Fibroblast of lung (primary cell): ENCODE results near the gene UIMC1. TPM values are rescaled to one million over a fixed set of nuclear protein-coding genes. Genes with fewer than 3 reads are reported as not detected.

Experiments used
- DNase-seq, 2 donors: peaks; one replicate each; pipeline versions ENCODE4 v3.0.0 to v3.0.0-alpha.2; 2010; ENCODE audit warnings: low read depth in 2 of 2
- H2AFZ ChIP-seq: 2 replicates; pipeline ENCODE4 v1.5.1; 2012; ENCODE audit warnings: low read length, control low read depth, inconsistent platforms
- H3K27ac ChIP-seq: 2 replicates; pipeline ENCODE4 v1.5.1; 2011; ENCODE audit warnings: low read length, control low read depth; ENCODE audit not compliant: insufficient read depth
- H3K27me3 ChIP-seq: 2 replicates; pipeline ENCODE4 v1.5.1; 2011; ENCODE audit warnings: mild to moderate bottlenecking, low read length; ENCODE audit not compliant: control insufficient read depth, insufficient read depth
- H3K36me3 ChIP-seq: 2 replicates; pipeline ENCODE4 v1.5.1; 2011; ENCODE audit warnings: low read length; ENCODE audit not compliant: control insufficient read depth, insufficient read depth
- H3K4me1 ChIP-seq: 2 replicates; pipeline ENCODE4 v1.5.1; 2011; ENCODE audit warnings: low read length; ENCODE audit not compliant: control insufficient read depth, insufficient read depth; ENCODE audit errors: extremely low read depth
- H3K4me2 ChIP-seq: 2 replicates; pipeline ENCODE4 v1.5.1; 2011; ENCODE audit warnings: low read length, control low read depth; ENCODE audit not compliant: insufficient read depth; ENCODE audit errors: extremely low read depth
- H3K4me3 ChIP-seq, 4 experiments: fragments of 200-600 bp in 1 of 4; sonication (generic) in 1 of 4; replicated peaks in 1 of 4; 2 replicates each; pipeline ENCODE4 v1.5.1; 2011 to 2016; ENCODE audit warnings: low read length in 4 of 4, low read depth in 3 of 4, mild to moderate bottlenecking in 3 of 4, control low read depth in 2 of 4, inconsistent platforms in 1 of 4, mixed read lengths in 1 of 4; ENCODE audit not compliant: insufficient read depth in 1 of 4; ENCODE audit errors: control extremely low read depth in 1 of 4
- H3K79me2 ChIP-seq: 2 replicates; pipeline ENCODE4 v1.5.1; 2012; ENCODE audit warnings: mild to moderate bottlenecking, low read length, inconsistent platforms; ENCODE audit not compliant: control insufficient read depth, insufficient read depth
- H3K9ac ChIP-seq: 2 replicates; pipeline ENCODE4 v1.5.1; 2011; ENCODE audit warnings: mild to moderate bottlenecking, low read length, control low read depth; ENCODE audit not compliant: insufficient read depth
- H3K9me3 ChIP-seq: 2 replicates; pipeline ENCODE4 v1.5.1; 2012; ENCODE audit warnings: low read depth, low read length; ENCODE audit not compliant: control insufficient read depth, insufficient read depth
- H4K20me1 ChIP-seq: 2 replicates; pipeline ENCODE4 v1.5.1; 2011; ENCODE audit warnings: low read length; ENCODE audit not compliant: control insufficient read depth, insufficient read depth; ENCODE audit errors: extremely low read depth
- CTCF ChIP-seq, 2 donors: IDR thresholded peaks in 1 of 2; conservative IDR thresholded peaks in 1 of 2; 1 replicate in 1 of 2; 2 replicates in 1 of 2; pipeline ENCODE4 v1.5.1; 2011 to 2012; ENCODE audit warnings: low read length in 2 of 2, control low read depth in 1 of 2, inconsistent platforms in 1 of 2, low read depth in 1 of 2, mild to moderate bottlenecking in 1 of 2
- EZH2 ChIP-seq: IDR thresholded peaks from 2 replicates; pipeline ENCODE4 v1.5.1; 2012; ENCODE audit warnings: low read length, control low read depth, mild to moderate bottlenecking; ENCODE audit errors: missing control alignments
- polyA plus RNA-seq, 2 donors: library from polyadenylated mRNA; depleted of rRNA in 1 of 2; stranded (reverse) in 1 of 2; unstranded in 1 of 2; fragments of >200 nt; gene quantifications; 2 replicates each; pipeline ENCODE4 v1.2.1, GENCODE V29; 2011 to 2012; ENCODE audit warnings: missing spikeins in 1 of 2
- total RNA-seq: library from RNA; depleted of rRNA; stranded (reverse); fragments of >200 nt; gene quantifications from 2 replicates; pipeline ENCODE4 v1.2.1, GENCODE V29; 2014

The UIMC1 gene
- total and polyA plus RNA-seq, 2 donors (not counting 1 experiment from before 2014, with no cell fraction given) = 19.4 to 36.7 TPM

- TF ChIP-seq EZH2 (no peak), CTCF (conservative IDR thresholded peaks at IDR 0.05 in 1 of 2, IDR thresholded peaks at IDR 0.05 in 1 of 2; ENCODE audit: low read depth in 1 of 2, low read length in 2 of 2) (peak in 1 of 2 donors; percentile 34)
- Histone ChIP-seq H3K9ac (no peak overlapping the region), H3K9me3 (no peaks in the 10 kb centered on the region)
Measured at GRCh38 chr5:176870110-176870591, 136.4 kb downstream of the UIMC1 start.

GRCh38 chr5:176869501-176870109 lies 137.0 kb downstream of the UIMC1 start:
- Histone ChIP-seq H2AFZ (no peak overlapping the region), H3K27me3 (peaks cover 26% of the 10 kb centered on the region), H3K4me1 (no peaks in the 10 kb centered on the region), H3K79me2 (no peaks in the 10 kb centered on the region), H3K9me3 (no peaks in the 10 kb centered on the region), H3K9ac (no peak overlapping the region), H3K36me3 (no peaks in the 10 kb centered on the region), H3K4me2 (no peak overlapping the region), H3K4me3 (no peak overlapping the region), H3K27ac (no peak overlapping the region), H4K20me1 (no peaks in the 10 kb centered on the region)
- no peak for DNase-seq
- TF ChIP-seq CTCF (conservative IDR thresholded peaks at IDR 0.05 in 1 of 2, IDR thresholded peaks at IDR 0.05 in 1 of 2; ENCODE audit: low read depth in 1 of 2, low read length in 2 of 2) (no peak), EZH2 (no peak)

More at GRCh38 chr5:176870110-176870591, 136.4 kb downstream of the UIMC1 start:
- Histone ChIP-seq H3K27me3 (peaks cover 30% of the 10 kb centered on the region), H3K4me2 (no peak overlapping the region), H3K27ac (no peak overlapping the region), H3K79me2 (no peaks in the 10 kb centered on the region), H2AFZ (no peak overlapping the region), H3K4me1 (no peaks in the 10 kb centered on the region), H3K4me3 (no peak overlapping the region), H4K20me1 (no peaks in the 10 kb centered on the region), H3K36me3 (no peaks in the 10 kb centered on the region)
- DNase-seq = peak; percentile 27 to 28

GRCh38 chr5:176868731-176869130 lies 137.8 kb downstream of the UIMC1 start:
- peaks cover 22% of the 10 kb centered on the region for H3K27me3 ChIP-seq

More at GRCh38 chr5:176868731-176869130, 137.8 kb downstream of the UIMC1 start:
- Histone ChIP-seq H4K20me1 (no peaks in the 10 kb centered on the region), H2AFZ (no peak overlapping the region), H3K4me3 (no peak overlapping the region), H3K4me2 (no peak overlapping the region), H3K9ac (no peak overlapping the region), H3K36me3 (no peaks in the 10 kb centered on the region), H3K27ac (no peak overlapping the region), H3K79me2 (no peaks in the 10 kb centered on the region), H3K9me3 (no peaks in the 10 kb centered on the region), H3K4me1 (no peaks in the 10 kb centered on the region)
- no peak for TF ChIP-seq EZH2
- TF ChIP-seq CTCF (conservative IDR thresholded peaks at IDR 0.05 in 1 of 2, IDR thresholded peaks at IDR 0.05 in 1 of 2; ENCODE audit: low read depth in 1 of 2, low read length in 2 of 2) = no peak
- DNase-seq = no peak
